Psoas muscle (tissue), 8 donors: ENCODE data around the gene EPHB2. TPM values are rescaled to one million over a fixed set of nuclear protein-coding genes. Genes with fewer than 3 reads are reported as not detected.
A peak's percentile ranks its signal among the peaks of the same experiment; 100 is the strongest.

Experiments used
- ATAC-seq, 4 donors: fragments of 200-7000 bp; cut with Tn5 transposase; one replicate each; pipeline ENCODE4 v1.9.1; 2020; ENCODE audit warnings: moderate library complexity in 3 of 4, mild to moderate bottlenecking in 2 of 4
- DNase-seq, 2 donors: peaks; one replicate each; pipeline ENCODE4 v3.0.0-alpha.2; 2020
- H3K27ac ChIP-seq: fragments of 200-600 bp; one replicate; pipeline ENCODE4 v1.8.0; 2022
- H3K27me3 ChIP-seq, 3 donors: fragments of 200-600 bp in 1 of 3; one replicate each; pipeline versions ENCODE4 v1.6.1 to v1.8.0; 2013 to 2022; ENCODE audit warnings: low read length in 2 of 3, mild to moderate bottlenecking in 2 of 3, moderate library complexity in 1 of 3; ENCODE audit not compliant: insufficient read depth in 3 of 3
- H3K36me3 ChIP-seq, 2 donors: fragments of 200-600 bp in 1 of 2; one replicate each; pipeline versions ENCODE4 v1.6.1 to v1.8.0; 2013 to 2022; ENCODE audit warnings: low read depth in 1 of 2, mild to moderate bottlenecking in 1 of 2, moderate library complexity in 1 of 2; ENCODE audit not compliant: insufficient read depth in 1 of 2
- H3K4me1 ChIP-seq: fragments of 200-600 bp; one replicate; pipeline ENCODE4 v1.8.0; 2022
- H3K4me3 ChIP-seq: fragments of 200-600 bp; one replicate; pipeline ENCODE4 v1.8.0; 2022; ENCODE audit warnings: mild to moderate bottlenecking
- H3K9me3 ChIP-seq: fragments of 200-600 bp; one replicate; pipeline ENCODE4 v1.8.0; 2022
- WGBS, 3 donors: extraction: QIAGEN DNeasy Blood & Tissue Kit; methylation state at CpG; one replicate each; pipeline versions ENCODE4 v1.1.6 to v1.1.7; 2013; 5-methylcytosine and 5-hydroxymethylcytosine counted together
- intact Hi-C, 2 donors: fragments of 100-400 bp; cut with DNase I; formaldehyde crosslinking; loops; one replicate each; pipeline versions ENCODE4 v1.11.0 to v1.14.2; 2022
- polyA plus RNA-seq, 3 donors: library from polyadenylated mRNA; stranded (reverse); fragments of 200-250 nt; gene quantifications; one replicate each; pipeline ENCODE4 v1.2.3, GENCODE V29; 2013
- total RNA-seq, 4 donors: library from RNA; stranded (reverse); fragmentation: NEBNext Ultra II Directional in 2 of 4; extraction: Animal tissue kit (Norgen Biotek cat#: 25700) in 2 of 4; gene quantifications; one replicate each; pipeline versions ENCODE4 v1.2.1 to v1.2.4, GENCODE V29; 2021 to 2023
- TF ChIP-seq, protein P1 (sequence below): fragments of 200-600 bp; IDR thresholded peaks from one replicate; pipeline ENCODE4 v1.8.0; 2022; ENCODE audit warnings: antibody characterized with exemption
- donor health status: healthy with polysubstance abuse.
- donor health status: DM: no; HTN: no; CAD: no; lungs with moderate emphysema.
- donor health status: Bipolar disorder and iron deficiency.
- donor health status: healthy.
- donor health status: DM: yes; HTN: yes; CAD: no.
- donor health status: DM: no; HTN: no; CAD: no.
- donor health status: DM: no; HTN: no; CAD: no.
- donor health status: DM: yes; HTN: yes; CAD: no.

The EPHB2 gene
- total and polyA plus RNA-seq, 7 donors = 0.06 to 2.1 (median 0.48) TPM; not detected in 1

DNA sequence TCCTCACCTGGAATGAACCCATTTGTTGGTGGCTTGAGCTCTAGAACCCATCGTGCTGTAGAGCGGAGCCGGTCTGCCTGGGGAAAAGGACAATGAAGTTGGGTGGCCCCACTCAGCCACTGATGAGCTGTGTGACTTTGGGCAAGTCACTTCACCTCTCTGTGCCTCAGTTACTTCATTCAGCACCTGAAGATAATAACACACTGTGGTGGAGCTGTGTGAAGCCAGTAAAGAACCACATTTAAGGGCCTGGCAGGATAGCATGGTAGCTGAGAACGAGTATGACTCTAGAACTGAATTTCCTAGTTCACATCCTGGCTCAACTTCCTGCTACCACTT lies 37.1 kb downstream of the EPHB2 start:
- DNase-seq = no peak
- ATAC-seq = no peak
- H3K4me1 ChIP-seq = no peaks in the 10 kb centered on the region
- H3K9me3 ChIP-seq = no peaks in the 10 kb centered on the region
- intact Hi-C loops = no loop called here
- H3K27ac ChIP-seq = no peak overlapping the region
- peaks cover 0 to 7% (median 0%) of the 10 kb centered on the region in 3 donors for H3K27me3 ChIP-seq
- H3K4me3 ChIP-seq = no peak overlapping the region
- H3K36me3 ChIP-seq = no peaks in the 10 kb centered on the region
- TF ChIP-seq, protein P1, sequence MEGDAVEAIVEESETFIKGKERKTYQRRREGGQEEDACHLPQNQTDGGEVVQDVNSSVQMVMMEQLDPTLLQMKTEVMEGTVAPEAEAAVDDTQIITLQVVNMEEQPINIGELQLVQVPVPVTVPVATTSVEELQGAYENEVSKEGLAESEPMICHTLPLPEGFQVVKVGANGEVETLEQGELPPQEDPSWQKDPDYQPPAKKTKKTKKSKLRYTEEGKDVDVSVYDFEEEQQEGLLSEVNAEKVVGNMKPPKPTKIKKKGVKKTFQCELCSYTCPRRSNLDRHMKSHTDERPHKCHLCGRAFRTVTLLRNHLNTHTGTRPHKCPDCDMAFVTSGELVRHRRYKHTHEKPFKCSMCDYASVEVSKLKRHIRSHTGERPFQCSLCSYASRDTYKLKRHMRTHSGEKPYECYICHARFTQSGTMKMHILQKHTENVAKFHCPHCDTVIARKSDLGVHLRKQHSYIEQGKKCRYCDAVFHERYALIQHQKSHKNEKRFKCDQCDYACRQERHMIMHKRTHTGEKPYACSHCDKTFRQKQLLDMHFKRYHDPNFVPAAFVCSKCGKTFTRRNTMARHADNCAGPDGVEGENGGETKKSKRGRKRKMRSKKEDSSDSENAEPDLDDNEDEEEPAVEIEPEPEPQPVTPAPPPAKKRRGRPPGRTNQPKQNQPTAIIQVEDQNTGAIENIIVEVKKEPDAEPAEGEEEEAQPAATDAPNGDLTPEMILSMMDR = no peak
- 83 to 96% (median 84%) methylated on average over 4 of the region's 4 CpGs for WGBS, 3 donors

DNA sequence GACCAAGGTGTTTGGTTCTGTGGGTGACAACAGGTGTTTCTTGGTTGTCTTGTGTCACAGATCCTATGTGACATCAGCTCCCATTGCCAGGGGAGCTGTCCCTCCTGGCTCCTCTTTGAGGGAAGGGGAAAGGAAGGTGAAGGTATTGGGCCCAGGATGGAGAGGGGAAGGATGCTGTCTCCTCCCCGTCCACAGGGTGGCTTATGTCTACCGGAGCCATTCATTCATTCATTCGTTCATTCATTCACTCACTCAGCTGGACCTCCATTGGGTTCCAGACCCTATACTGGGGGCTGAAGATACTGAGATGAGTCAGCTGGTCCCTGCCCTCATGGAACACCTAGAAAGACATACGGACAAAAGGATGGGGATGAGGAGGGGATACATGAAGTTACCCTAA lies 38.9 kb downstream of the EPHB2 start:
- Histone ChIP-seq H3K27me3 (peaks cover 0 to 12% (median 0%) of the 10 kb centered on the region in 3 donors), H3K27ac (no peak overlapping the region), H3K9me3 (no peaks in the 10 kb centered on the region), H3K4me1 (no peaks in the 10 kb centered on the region), H3K4me3 (no peak overlapping the region), H3K36me3 (no peaks in the 10 kb centered on the region)
- no peak for DNase-seq
- intact Hi-C loops = no loop called here
- ATAC-seq = no peak
- 74 to 80% (median 79%) methylated on average over 4 of the region's 4 CpGs for WGBS, 3 donors
- TF ChIP-seq, protein P1 = no peak

DNA sequence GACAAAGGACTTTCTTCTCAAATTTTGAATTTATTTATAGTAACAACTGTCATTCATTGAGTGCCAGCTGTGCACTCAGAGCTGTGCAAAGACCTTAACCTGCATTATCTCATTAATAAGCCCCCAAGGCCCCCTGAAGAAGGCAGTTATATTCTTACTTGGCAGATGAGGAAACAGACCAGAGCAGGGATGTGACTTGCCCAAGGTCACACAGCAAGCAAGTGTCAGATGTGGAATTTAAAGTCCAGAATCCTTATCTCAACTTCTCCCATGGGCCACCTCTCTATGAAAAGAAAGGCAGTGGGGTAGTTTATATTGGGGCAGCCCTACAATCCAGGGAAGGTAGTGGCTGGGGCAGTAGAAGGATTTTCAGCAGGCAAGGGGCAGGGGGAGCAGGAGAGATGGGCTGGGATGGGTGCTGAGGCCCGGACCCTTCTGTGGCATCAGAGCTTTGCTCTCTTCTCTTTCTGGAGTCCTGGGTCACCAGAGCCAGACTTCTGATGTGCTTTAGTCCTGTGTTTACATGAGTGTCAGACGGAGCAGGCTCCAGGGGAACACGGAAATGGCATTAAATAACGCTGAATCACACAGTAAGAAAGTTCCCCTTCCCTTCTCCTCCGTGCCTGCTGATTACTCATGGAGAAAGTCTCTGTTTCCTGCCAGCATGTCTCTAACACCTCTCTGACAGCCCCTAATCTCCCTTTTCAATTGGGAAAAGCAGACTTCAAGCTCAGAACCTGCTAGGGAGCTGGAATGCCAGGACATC lies 39.5 kb downstream of the EPHB2 start:
- Histone ChIP-seq H3K27me3 (peaks cover 0 to 12% (median 0%) of the 10 kb centered on the region in 3 donors), H3K36me3 (no peaks in the 10 kb centered on the region), H3K4me3 (no peak overlapping the region), H3K4me1 (no peaks in the 10 kb centered on the region), H3K27ac (no peak overlapping the region), H3K9me3 (no peaks in the 10 kb centered on the region)
- no peak for DNase-seq
- TF ChIP-seq, protein P1 = no peak
- peak; percentile 44 to 68 (median 59) for ATAC-seq
- 15 to 25% (median 23%) methylated on average over 5 of the region's 5 CpGs for WGBS, 3 donors
- intact Hi-C loops = no loop called here

DNA sequence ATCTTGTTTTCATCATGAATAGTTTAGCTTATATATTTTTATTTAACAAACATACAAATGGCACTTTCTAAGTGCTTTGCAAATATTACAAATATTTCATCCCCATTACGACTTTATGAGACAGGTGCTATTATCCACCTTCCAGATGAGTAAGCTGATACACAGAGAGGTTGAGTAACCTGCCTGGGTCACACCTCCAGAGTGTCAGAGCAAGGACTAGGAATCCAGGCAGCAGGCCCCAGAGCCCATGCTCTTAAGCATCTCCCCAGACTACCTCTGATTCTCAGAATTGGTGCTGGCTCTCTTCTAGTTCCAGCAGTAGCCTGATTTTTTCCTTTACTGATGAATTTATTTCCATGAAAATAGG lies 40.0 kb downstream of the EPHB2 start:
- Histone ChIP-seq H3K9me3 (no peaks in the 10 kb centered on the region), H3K4me3 (no peak overlapping the region), H3K4me1 (no peaks in the 10 kb centered on the region), H3K27ac (no peak overlapping the region), H3K36me3 (no peaks in the 10 kb centered on the region), H3K27me3 (peaks cover 0 to 12% (median 2%) of the 10 kb centered on the region in 3 donors)
- ATAC-seq (no peak), DNase-seq (no peak)
- intact Hi-C loops = no loop called here
- TF ChIP-seq, protein P1 = no peak
- WGBS, 3 donors = 21 to 42% (median 23%) methylated on average over 1 of the region's 1 CpG

DNA sequence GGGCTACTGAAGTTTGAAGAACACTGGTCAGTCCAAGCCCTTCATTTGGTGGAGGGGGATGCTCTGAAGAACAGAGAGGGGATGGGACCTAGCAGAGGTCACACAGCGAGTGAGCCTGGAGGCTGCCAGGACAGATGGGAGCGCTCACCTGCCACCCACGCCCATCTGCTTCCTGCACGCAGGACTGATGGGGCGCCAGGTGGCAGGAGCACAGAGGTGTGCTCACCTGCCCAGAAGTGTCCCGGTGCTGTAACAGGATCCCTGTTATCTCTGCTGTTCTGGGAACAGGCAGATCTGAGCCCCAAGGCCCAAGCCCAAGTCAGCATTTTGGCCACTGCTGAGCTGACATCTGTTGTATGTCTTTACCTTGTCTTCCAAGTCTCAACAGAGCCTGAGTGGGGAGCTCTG lies 40.5 kb downstream of the EPHB2 start:
- Histone ChIP-seq H3K9me3 (no peaks in the 10 kb centered on the region), H3K4me3 (no peak overlapping the region), H3K36me3 (no peaks in the 10 kb centered on the region), H3K27me3 (peaks cover 0 to 12% (median 2%) of the 10 kb centered on the region in 3 donors), H3K4me1 (no peaks in the 10 kb centered on the region), H3K27ac (no peak overlapping the region)
- no peak for DNase-seq
- 78 to 87% (median 82%) methylated on average over 6 of the region's 6 CpGs for WGBS, 3 donors
- TF ChIP-seq, protein P1 = no peak
- intact Hi-C loops = no loop called here
- no peak for ATAC-seq
